SJCRH30 (cell line): ENCODE results near the gene SYNGAP1. TPM values are rescaled to one million over a fixed set of nuclear protein-coding genes. Genes with fewer than 3 reads are reported as not detected.

Experiments used
- DNase-seq, 2 experiments: peaks; one replicate each; pipeline ENCODE4 v3.0.0-alpha.2; 2015 to 2020
- H3K27ac ChIP-seq: fragments of 250-450 bp; sonication (Bioruptor Pico); 2 replicates; pipeline ENCODE4 v1.5.1; 2020; ENCODE audit warnings: mild to moderate bottlenecking, moderate library complexity
- H3K27me3 ChIP-seq: fragments of 250-450 bp; sonication (Bioruptor Pico); 2 replicates; pipeline ENCODE4 v1.5.1; 2020; ENCODE audit warnings: mild to moderate bottlenecking, moderate library complexity
- H3K36me3 ChIP-seq: fragments of 250-450 bp; sonication (Bioruptor Pico); 2 replicates; pipeline ENCODE4 v1.5.1; 2020; ENCODE audit warnings: mild to moderate bottlenecking, moderate library complexity
- H3K4me1 ChIP-seq: fragments of 250-450 bp; sonication (Bioruptor Pico); 2 replicates; pipeline ENCODE4 v1.5.1; 2020; ENCODE audit warnings: mild to moderate bottlenecking, moderate library complexity
- H3K4me3 ChIP-seq: fragments of 250-450 bp; sonication (Bioruptor Pico); 2 replicates; pipeline ENCODE4 v1.5.1; 2020; ENCODE audit warnings: mild to moderate bottlenecking, moderate library complexity
- H3K9me3 ChIP-seq: fragments of 250-450 bp; sonication (Bioruptor Pico); replicated peaks from 2 replicates; pipeline ENCODE4 v1.5.1; 2020; ENCODE audit warnings: mild to moderate bottlenecking, moderate library complexity
- total RNA-seq: library from RNA; depleted of rRNA; stranded (reverse); fragments of >200 nt; shearing (Covaris generic); gene quantifications from 2 replicates; pipeline ENCODE4 v1.2.3, GENCODE V29; 2014

The SYNGAP1 gene
- total RNA-seq, 1 experiment from 2014 or later = 2.5 TPM

DNA sequence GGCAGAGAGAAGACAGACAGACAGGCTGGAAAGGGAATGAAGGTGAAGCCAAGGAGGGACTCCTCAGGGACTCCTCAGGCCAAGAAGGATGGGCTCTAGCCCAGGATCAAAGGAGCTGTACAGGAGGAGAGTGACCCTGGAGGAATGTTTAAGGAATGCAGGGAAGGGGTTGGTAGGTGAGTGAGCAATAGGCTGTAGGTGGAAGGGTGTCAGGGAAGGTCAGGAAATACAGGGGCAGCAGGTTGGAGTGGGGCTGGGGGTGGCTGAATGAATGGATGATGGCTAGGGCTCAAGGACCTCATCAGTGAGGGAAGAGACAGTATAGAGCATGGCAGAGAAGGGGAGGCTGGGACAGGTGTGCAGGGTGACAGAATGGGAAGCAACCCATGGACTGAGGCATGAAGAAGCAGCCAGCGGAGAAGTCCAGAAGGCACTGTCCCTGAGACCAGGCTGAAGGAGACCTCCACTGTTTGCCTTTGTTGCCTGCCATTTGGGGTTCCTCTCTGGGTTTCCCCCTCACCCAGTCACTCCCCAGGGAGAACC, 13.2 kb downstream of the SYNGAP1 start:
- Histone ChIP-seq H3K27me3 (peaks cover 6% of the 10 kb centered on the region; the same call in 1 of the 2 replicates), H3K4me1 (peaks cover 12% of the 10 kb centered on the region), H3K9me3 (no peaks in the 10 kb centered on the region), H3K36me3 (no peaks in the 10 kb centered on the region), H3K27ac (no peak overlapping the region), H3K4me3 (no peak overlapping the region)
- no peak for DNase-seq

DNA sequence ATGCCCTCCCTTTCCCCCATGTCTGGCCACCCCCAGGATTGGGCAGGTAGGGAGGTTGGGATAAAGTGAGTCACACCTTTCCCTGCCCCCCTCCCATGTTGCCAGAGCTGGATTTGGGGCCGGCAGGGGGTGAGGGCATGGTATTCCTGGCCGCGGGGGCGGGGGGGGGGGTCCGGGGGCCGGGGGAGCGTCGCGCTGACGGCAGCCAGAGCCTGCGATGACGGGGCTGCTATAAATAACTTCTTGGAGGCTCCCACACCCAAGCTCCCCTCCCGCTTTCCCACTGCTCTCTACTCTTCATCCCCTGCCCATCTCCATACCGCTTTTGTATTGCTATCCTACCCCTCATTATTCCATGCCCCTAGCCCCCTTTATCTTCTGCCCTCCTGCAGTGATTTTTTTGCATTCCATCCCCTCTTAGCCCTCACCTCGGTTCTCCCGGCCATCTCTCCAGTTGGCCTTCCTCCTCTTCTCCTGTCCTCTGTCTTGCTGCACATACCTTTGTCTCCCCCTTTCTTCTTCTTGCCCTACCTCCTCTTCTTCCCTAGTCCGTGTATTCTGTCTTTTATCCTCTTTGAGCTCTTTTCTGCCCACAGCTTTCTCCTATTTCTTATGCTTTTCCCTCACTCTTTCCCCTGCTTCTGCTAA, 13.8 kb downstream of the SYNGAP1 start:
- Histone ChIP-seq H3K4me1 (peaks cover 9% of the 10 kb centered on the region), H3K9me3 (no peaks in the 10 kb centered on the region), H3K4me3 (no peak overlapping the region), H3K27me3 (peaks cover 1% of the 10 kb centered on the region; the same call in 1 of the 2 replicates), H3K27ac (no peak overlapping the region), H3K36me3 (no peaks in the 10 kb centered on the region; the same call in 1 of the 2 replicates)
- DNase-seq = peak in 1 of 2 experiments; percentile 26

DNA sequence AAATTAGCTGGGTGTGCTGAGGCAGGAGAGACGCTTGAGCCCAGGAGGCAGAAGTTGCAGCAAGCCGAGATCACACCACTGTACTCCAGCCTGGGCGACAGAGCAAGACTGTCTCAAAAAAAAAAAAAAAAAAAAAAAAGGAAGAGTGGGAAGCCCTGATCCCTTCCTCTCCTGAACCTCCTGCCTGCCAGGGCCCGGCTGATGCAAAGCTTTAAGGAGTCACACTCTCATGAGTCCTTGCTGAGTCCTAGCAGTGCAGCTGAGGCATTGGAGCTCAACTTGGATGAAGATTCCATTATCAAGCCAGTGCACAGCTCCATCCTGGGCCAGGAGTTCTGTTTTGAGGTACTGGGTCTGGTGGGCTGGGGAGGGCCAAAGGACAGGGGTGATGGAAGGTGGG, 15.1 kb downstream of the SYNGAP1 start:
- no peaks in the 10 kb centered on the region; the same call in 1 of the 2 replicates for H3K36me3 ChIP-seq
- H3K4me3 ChIP-seq = no peak overlapping the region
- no peak overlapping the region for H3K27ac ChIP-seq
- no peaks in the 10 kb centered on the region for H3K9me3 ChIP-seq
- no peak for DNase-seq
- H3K27me3 ChIP-seq = no peaks in the 10 kb centered on the region
- H3K4me1 ChIP-seq = peaks cover 8% of the 10 kb centered on the region; the same call in 1 of the 2 replicates

DNA sequence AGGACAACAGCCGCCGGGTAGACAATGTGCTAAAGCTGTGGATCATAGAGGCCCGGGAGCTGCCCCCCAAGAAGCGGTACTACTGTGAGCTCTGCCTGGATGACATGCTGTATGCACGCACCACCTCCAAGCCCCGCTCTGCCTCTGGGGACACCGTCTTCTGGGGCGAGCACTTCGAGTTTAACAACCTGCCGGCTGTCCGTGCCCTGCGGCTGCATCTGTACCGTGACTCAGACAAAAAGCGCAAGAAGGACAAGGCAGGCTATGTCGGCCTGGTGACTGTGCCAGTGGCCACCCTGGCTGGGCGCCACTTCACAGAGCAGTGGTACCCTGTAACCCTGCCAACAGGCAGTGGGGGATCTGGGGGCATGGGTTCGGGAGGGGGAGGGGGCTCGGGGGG, 17.8 kb downstream of the SYNGAP1 start:
- Histone ChIP-seq H3K4me1 (0 out of 2 replicates have a peak, but pooled peaks cover 3% of the 10 kb centered on the region), H3K4me3 (no peak overlapping the region), H3K27me3 (no peaks in the 10 kb centered on the region), H3K36me3 (no peaks in the 10 kb centered on the region; the same call in 1 of the 2 replicates), H3K27ac (no peak overlapping the region), H3K9me3 (no peaks in the 10 kb centered on the region)
- DNase-seq = no peak

DNA sequence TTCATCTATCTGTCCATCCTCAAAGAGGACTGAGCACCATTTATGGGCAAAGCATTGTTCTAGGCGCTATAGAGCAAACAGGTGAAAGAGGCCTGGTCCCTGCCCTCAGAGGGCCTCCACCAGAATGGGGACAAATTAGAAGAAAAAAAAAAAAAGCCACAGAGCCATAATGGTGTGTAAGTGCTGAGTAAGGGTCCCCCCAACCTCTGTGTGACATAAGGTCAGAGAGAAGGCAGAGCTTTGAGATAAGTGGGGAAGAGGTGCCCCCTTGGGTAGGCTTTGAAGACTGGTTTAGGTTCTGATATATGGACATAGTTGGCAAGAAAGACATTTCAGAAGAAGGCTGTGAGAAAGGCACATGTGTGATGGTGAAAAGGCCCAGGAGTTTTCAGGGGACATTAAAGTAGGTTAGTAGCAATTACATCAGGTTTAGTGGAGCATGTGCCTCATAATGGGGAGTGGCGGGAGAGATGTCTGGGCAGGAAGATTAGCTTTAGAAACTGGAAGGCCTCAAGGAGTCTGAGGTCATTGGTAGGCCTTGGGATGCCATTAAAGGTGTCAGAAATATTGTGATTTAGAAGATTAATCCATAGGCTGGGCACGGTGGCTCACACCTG, 19.2 kb downstream of the SYNGAP1 start:
- H3K36me3 ChIP-seq = no peaks in the 10 kb centered on the region; the same call in 1 of the 2 replicates
- no peaks in the 10 kb centered on the region for H3K4me1 ChIP-seq
- H3K27ac ChIP-seq = no peak overlapping the region
- no peaks in the 10 kb centered on the region for H3K27me3 ChIP-seq
- no peak overlapping the region for H3K4me3 ChIP-seq
- H3K9me3 ChIP-seq = no peaks in the 10 kb centered on the region
- no peak for DNase-seq

DNA sequence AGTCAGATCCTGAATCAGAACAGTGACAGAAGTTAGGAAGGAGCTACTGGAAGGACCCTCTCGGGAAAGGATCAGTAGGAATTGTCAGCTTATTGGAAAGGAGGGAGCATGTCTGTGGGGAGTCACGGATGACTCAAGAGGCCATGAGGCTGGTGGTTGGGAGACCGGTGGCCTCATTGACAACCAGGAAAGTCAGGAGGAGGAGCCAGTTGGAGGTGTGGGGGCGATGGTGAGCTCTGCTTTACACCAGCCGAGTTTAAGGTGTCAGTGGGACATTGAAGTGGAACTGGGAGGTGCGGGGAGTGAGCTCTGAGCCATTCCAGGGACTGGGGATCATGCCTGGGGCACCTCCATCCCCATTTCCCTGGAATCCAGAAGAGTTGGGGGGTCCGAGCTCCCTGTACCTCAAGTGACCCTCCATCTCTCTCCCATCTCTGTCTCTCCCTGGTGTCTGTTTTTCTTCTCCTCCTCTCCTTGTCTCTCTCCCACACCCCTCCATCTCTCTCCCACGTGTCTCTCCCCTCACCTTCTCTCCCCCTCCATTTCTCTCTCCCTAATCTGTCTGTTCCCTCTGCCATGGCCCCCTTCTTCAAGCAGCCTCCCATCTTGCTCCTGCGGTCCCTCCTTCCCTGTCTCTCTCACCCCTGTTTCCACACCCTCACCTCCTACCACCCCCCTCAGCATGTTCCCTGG, 20.2 kb downstream of the SYNGAP1 start:
- Histone ChIP-seq H3K27ac (no peak overlapping the region), H3K36me3 (no peaks in the 10 kb centered on the region; the same call in 1 of the 2 replicates), H3K27me3 (no peaks in the 10 kb centered on the region), H3K9me3 (no peaks in the 10 kb centered on the region), H3K4me3 (no peak overlapping the region), H3K4me1 (no peaks in the 10 kb centered on the region)
- no peak for DNase-seq

DNA sequence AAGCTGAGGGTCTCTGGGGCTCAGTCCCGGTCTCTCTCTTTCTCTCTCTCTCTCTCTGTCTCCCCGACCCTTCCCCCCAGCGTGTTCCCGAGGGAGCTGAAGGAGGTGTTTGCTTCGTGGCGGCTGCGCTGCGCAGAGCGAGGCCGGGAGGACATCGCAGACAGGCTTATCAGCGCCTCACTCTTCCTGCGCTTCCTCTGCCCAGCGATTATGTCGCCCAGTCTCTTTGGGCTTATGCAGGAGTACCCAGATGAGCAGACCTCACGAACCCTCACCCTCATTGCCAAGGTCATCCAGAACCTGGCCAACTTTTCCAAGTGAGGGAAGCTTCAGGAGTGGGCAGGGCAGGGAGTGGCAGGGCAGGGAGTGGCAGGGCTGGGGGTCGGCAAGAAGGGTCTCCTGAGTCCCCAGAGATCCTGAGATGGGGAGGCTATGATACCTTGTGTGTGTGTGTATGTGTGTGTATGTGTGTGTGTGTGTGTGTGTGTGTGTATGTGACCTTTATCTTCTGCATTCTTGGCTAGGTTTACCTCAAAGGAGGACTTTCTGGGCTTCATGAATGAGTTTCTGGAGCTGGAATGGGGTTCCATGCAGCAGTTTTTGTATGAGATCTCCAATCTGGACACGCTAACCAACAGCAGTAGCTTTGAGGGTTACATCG, 20.9 kb downstream of the SYNGAP1 start:
- no peaks in the 10 kb centered on the region for H3K4me1 ChIP-seq
- DNase-seq = no peak
- H3K36me3 ChIP-seq = no peaks in the 10 kb centered on the region; the same call in 1 of the 2 replicates

DNA sequence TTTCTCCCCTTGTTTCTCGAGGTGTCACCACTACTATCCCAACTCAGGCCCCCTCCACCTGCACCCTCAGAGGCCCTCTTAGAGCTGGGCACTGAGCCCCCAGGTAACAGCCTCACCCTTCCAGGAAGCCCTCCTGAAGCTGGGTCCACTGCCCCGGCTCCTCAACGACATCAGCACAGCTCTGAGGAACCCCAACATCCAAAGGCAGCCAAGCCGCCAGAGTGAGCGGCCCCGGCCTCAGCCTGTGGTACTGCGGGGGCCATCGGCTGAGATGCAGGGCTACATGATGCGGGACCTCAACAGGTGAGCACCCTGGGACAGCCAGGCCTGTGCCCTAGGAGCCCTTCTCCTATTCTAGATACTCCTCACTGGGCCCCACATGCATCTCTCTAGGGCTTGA, 21.6 kb downstream of the SYNGAP1 start:
- H3K27ac ChIP-seq = no peak overlapping the region
- H3K4me3 ChIP-seq = no peak overlapping the region
- H3K9me3 ChIP-seq = no peaks in the 10 kb centered on the region
- no peaks in the 10 kb centered on the region for H3K4me1 ChIP-seq
- H3K27me3 ChIP-seq = no peaks in the 10 kb centered on the region
- no peaks in the 10 kb centered on the region; the same call in 1 of the 2 replicates for H3K36me3 ChIP-seq
- no peak for DNase-seq

More for the DNA sequence above, 20.9 kb downstream of the SYNGAP1 start:
- Histone ChIP-seq H3K9me3 (no peaks in the 10 kb centered on the region), H3K27ac (no peak overlapping the region), H3K4me3 (no peak overlapping the region), H3K27me3 (no peaks in the 10 kb centered on the region)

DNA sequence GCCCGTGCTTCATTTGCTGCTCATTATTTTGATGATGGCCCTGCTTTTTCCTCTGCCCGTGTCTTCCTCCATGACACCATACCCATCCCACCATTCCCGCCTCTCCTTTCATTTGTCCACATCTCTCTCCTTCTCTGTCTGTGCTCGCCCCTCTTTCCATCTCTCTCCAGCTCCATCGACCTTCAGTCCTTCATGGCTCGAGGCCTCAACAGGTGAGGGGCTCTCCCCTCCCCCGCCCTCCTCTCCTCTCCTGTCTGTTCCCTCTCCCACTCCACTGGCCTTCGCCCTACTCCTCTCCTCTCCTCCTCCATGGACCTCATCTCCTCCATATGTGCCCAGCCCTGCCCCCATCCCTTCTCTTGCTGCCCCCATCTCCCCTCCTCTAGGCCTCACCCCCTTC, 22.4 kb downstream of the SYNGAP1 start:
- no peak for DNase-seq
- no peaks in the 10 kb centered on the region for H3K4me1 ChIP-seq
- H3K9me3 ChIP-seq = no peaks in the 10 kb centered on the region

DNA sequence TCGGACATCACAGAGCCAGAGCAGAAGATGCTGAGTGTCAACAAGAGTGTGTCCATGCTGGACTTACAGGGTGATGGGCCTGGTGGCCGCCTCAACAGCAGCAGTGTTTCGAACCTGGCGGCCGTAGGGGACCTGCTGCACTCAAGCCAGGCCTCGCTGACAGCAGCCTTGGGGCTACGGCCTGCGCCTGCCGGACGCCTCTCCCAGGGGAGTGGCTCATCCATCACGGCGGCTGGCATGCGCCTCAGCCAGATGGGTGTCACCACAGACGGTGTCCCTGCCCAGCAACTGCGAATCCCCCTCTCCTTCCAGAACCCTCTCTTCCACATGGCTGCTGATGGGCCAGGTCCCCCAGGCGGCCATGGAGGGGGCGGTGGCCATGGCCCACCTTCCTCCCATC, 23.2 kb downstream of the SYNGAP1 start:
- no peaks in the 10 kb centered on the region; the same call in 1 of the 2 replicates for H3K36me3 ChIP-seq
- no peak overlapping the region for H3K4me3 ChIP-seq
- H3K9me3 ChIP-seq = no peaks in the 10 kb centered on the region
- H3K4me1 ChIP-seq = no peaks in the 10 kb centered on the region
- H3K27ac ChIP-seq = no peak overlapping the region
- DNase-seq = no peak
- no peaks in the 10 kb centered on the region for H3K27me3 ChIP-seq

More for the DNA sequence above, 22.4 kb downstream of the SYNGAP1 start:
- no peaks in the 10 kb centered on the region; the same call in 1 of the 2 replicates for H3K36me3 ChIP-seq
- H3K27ac ChIP-seq = no peak overlapping the region
- H3K4me3 ChIP-seq = no peak overlapping the region
- no peaks in the 10 kb centered on the region for H3K27me3 ChIP-seq

DNA sequence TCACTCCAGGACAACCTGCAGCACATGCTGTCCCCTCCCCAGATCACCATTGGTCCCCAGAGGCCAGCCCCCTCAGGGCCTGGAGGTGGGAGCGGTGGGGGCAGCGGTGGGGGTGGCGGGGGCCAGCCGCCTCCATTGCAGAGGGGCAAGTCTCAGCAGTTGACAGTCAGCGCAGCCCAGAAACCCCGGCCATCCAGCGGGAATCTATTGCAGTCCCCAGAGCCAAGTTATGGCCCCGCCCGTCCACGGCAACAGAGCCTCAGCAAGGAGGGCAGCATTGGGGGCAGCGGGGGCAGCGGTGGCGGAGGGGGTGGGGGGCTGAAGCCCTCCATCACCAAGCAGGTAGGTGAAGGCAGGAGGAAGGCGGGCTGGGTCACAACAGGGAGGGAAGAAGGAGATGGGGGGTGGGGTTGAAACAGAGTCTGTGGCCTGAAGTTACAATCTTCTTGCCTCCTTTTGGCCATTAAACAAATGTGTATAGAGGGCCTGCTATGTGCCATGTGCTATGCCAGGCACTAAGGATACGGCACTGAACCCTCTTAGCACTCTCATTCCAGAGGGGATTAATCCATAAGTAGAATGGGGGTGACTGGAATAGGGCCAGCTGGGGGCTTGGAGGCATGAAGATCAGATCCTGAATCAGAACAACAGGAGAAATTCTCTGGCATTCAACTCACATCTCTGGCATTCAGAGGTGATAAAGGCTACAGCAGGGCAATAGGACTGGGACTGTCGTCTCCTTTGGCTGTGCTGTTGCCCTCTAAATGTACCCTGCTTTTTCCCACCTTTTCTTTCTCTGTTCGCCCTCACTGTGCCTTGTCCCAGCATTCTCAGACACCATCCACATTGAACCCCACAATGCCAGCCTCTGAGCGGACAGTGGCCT, 24.0 kb downstream of the SYNGAP1 start:
- Histone ChIP-seq H3K27me3 (no peaks in the 10 kb centered on the region), H3K9me3 (no peaks in the 10 kb centered on the region), H3K4me1 (no peaks in the 10 kb centered on the region), H3K4me3 (no peak overlapping the region), H3K27ac (no peak overlapping the region), H3K36me3 (no peaks in the 10 kb centered on the region)
- DNase-seq = no peak

DNA sequence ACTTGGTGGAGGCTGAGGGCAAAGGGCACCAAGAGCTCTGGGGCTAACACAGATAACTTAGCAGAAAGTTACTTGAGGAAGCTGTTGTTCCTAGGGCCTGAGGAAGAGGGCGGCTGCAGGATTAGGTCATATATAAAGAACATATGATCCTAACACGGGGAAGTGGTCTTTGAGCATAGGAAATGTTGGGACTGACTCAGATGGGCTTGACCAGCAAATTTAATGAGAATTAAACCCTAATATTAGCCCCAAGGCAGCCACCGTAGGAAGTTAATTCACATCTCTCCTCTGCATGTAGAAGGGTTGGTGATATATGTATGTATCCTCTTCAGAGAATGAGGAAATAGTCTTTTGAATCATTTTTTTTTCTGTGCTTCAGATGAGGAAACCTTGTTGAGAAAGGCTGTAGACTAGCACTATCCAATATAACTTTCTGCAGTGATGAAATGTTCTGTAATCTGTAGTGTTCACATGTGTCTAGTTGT, 25.3 kb downstream of the SYNGAP1 start:
- no peak for DNase-seq
- H3K36me3 ChIP-seq = no peaks in the 10 kb centered on the region
- H3K4me3 ChIP-seq = no peak overlapping the region

DNA sequence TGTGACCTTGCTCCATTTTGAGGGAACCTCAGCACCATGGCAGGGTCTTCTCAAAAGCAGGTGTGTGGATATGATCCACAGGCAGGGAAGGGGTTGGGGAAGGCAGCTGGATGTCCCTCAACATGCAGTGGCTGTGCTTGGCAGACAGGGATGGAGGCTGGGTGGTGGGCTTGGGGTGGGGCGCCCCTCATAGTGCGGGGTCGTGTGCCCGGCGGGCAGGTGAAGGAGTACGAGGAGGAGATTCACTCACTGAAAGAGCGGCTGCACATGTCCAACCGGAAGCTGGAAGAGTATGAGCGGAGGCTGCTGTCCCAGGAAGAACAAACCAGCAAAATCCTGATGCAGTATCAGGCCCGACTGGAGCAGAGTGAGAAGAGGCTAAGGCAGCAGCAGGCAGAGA, 26.5 kb downstream of the SYNGAP1 start:
- H3K27me3 ChIP-seq = no peaks in the 10 kb centered on the region
- H3K36me3 ChIP-seq = no peaks in the 10 kb centered on the region
- no peak for DNase-seq
- H3K4me3 ChIP-seq = no peak overlapping the region
- H3K4me1 ChIP-seq = no peaks in the 10 kb centered on the region
- no peak overlapping the region for H3K27ac ChIP-seq
- H3K9me3 ChIP-seq = no peaks in the 10 kb centered on the region

More for the DNA sequence above, 25.3 kb downstream of the SYNGAP1 start:
- Histone ChIP-seq H3K27me3 (no peaks in the 10 kb centered on the region), H3K9me3 (no peaks in the 10 kb centered on the region), H3K27ac (no peak overlapping the region), H3K4me1 (no peaks in the 10 kb centered on the region)

DNA sequence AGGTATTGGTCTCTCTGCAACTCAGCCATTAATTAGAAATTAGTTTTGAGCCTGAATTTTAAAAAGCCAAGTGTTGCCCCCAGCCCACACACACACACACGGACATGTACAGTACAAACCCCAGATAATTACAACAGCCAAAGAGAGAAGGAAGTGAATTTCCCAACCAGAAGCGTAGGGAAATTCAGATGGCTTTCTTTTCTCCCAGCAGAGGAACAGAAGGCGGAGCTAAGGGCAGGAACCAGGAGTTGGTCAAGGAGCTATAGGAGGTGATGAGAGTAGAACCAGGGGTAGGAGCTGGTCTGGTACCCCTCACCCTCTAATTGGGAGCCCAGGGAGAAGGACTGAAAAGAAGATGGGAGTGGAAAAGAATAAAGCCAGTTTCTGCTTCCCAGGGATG, 30.6 kb downstream of the SYNGAP1 start:
- H3K9me3 ChIP-seq = no peaks in the 10 kb centered on the region
- no peaks in the 10 kb centered on the region for H3K36me3 ChIP-seq
- no peak overlapping the region for H3K27ac ChIP-seq
- DNase-seq = no peak
- no peak overlapping the region for H3K4me3 ChIP-seq
- no peaks in the 10 kb centered on the region for H3K4me1 ChIP-seq
- no peaks in the 10 kb centered on the region for H3K27me3 ChIP-seq
